ENCODE data around the gene XYLT1.

DNA sequence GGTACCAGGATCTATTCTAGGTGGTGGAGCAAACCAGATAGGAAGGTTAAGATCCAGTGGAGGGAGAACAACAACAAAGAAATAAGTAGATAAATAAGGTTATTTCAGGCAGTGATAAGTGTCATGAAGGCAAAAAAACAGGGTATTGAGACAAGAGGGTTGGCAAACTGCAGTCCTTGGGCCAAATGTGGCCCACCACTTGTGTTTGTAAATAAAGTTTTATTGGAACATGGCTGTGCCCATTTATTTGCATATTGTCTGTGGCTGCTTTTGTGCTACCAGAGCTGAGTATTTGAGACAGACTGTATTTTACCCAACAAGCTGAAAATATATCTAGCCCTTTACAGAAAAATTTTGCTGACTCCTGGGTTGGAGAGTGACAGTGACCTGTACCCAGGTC, 361.3 kb downstream of the XYLT1 start:
- TF ChIP-seq POLR2A (IDR thresholded peaks at IDR 0.05) (no peak), CTCF (IDR thresholded peaks at IDR 0.05) (no peak)

Measured in esophagus squamous epithelium (tissue), 4 donors.